ENCODE data around the gene HRCT1. TPM values are rescaled to one million over a fixed set of nuclear protein-coding genes. Genes with fewer than 3 reads are reported as not detected.

HRCT1 gene
- total RNA-seq, 1 experiment from 2014 or later: not detected

DNA sequence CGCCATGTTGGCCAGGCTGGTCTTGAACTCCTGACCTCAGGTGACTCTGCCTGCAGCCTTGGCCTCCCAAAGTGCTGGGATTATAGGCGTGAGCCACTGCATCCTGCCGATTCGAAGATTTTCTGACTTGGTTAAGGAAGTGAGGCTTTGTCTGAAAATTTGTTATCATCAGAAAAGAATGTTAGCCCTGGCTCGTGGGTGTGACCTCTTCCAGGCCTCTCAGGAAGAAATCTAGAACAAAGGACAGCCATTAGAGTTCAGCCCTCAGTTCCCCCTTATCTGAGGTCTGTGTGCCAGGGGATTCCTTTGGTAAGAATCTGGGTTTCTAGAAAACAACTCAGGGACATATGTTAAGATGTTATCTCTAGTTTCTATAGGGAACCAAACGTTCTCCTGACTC is 45.7 kb downstream of the HRCT1 start:
- DNase-seq (ENCODE audit: low spot score): no peak
- Histone ChIP-seq H3K9me3 (ENCODE audit: low read depth, low read length, poor library complexity, severe bottlenecking) (no peaks in the 10 kb centered on the region), H3K36me3 (ENCODE audit: insufficient read depth, low read length, poor library complexity, severe bottlenecking) (no peaks in the 10 kb centered on the region), H3K4me1 (ENCODE audit: insufficient read depth, low read length, poor library complexity, severe bottlenecking) (no peaks in the 10 kb centered on the region), H3K27me3 (replicated peaks; ENCODE audit: insufficient read depth, low read depth, low read length, poor library complexity) (peaks cover 21% of the 10 kb centered on the region), H3K27ac (ENCODE audit: low read depth, low read length, poor library complexity, severe bottlenecking) (no peak overlapping the region), H3K4me3 (ENCODE audit: low read depth, low read length, poor library complexity, severe bottlenecking) (no peak overlapping the region)
- BruUV-seq (replicated peaks): no TSS peak
- ChIA-PET CTCF (no interaction called here), POLR2A (ENCODE audit: low non-redundant PET) (no interaction called here)
- intact Hi-C loops (cut with micrococcal nuclease; ENCODE audit: unreplicated experiment): loop anchor here (5.0 kb wide), 1 partner anchor 216 kb away; the partner anchor contains the start of gene CCIN
- TF ChIP-seq EZH2 (IDR thresholded peaks at IDR 0.05; ENCODE audit: borderline replicate concordance, low read depth, low read length, poor library complexity, severe bottlenecking) (no peak), CTCF (conservative IDR thresholded peaks at IDR 0.05; ENCODE audit: low read depth, low read length) (no peak)

GRCh38 chr9:35952526-35953191 is 46.7 kb downstream of the HRCT1 start:
- no peak overlapping the region for H3K27ac ChIP-seq (ENCODE audit: low read depth, low read length, poor library complexity, severe bottlenecking)
- H3K4me3 ChIP-seq (ENCODE audit: low read depth, low read length, poor library complexity, severe bottlenecking): no peak overlapping the region
- no peaks in the 10 kb centered on the region for H3K36me3 ChIP-seq (ENCODE audit: insufficient read depth, low read length, poor library complexity, severe bottlenecking)
- BruUV-seq (replicated peaks): no TSS peak
- H3K4me1 ChIP-seq (ENCODE audit: insufficient read depth, low read length, poor library complexity, severe bottlenecking): no peaks in the 10 kb centered on the region
- CTCF ChIA-PET: interaction anchor here (0.5 to 0.8 kb wide), 3 partner anchors 11 to 213 kb away, joined by 3 to 9 read pairs (median 4); no protein-coding TSS in a partner anchor
- intact Hi-C loops (cut with micrococcal nuclease; ENCODE audit: unreplicated experiment): loop anchor here (5.0 kb wide), 1 partner anchor 215 kb away; the partner anchor contains the start of gene CCIN
- no peak for DNase-seq (ENCODE audit: low spot score)
- POLR2A ChIA-PET (ENCODE audit: low non-redundant PET): no interaction called here
- no peaks in the 10 kb centered on the region for H3K9me3 ChIP-seq (ENCODE audit: low read depth, low read length, poor library complexity, severe bottlenecking)
- peaks cover 24% of the 10 kb centered on the region for H3K27me3 ChIP-seq (replicated peaks; ENCODE audit: insufficient read depth, low read depth, low read length, poor library complexity)
- TF ChIP-seq EZH2 (IDR thresholded peaks at IDR 0.05; ENCODE audit: borderline replicate concordance, low read depth, low read length, poor library complexity, severe bottlenecking) (no peak), CTCF (conservative IDR thresholded peaks at IDR 0.05; ENCODE audit: low read depth, low read length) (no peak)

- Histone ChIP-seq H3K27me3 (replicated peaks; ENCODE audit: insufficient read depth, low read depth, low read length, poor library complexity) (peaks cover 25% of the 10 kb centered on the region), H3K27ac (ENCODE audit: low read depth, low read length, poor library complexity, severe bottlenecking) (no peak overlapping the region), H3K9me3 (ENCODE audit: low read depth, low read length, poor library complexity, severe bottlenecking) (no peaks in the 10 kb centered on the region), H3K4me1 (ENCODE audit: insufficient read depth, low read length, poor library complexity, severe bottlenecking) (no peaks in the 10 kb centered on the region), H3K36me3 (ENCODE audit: insufficient read depth, low read length, poor library complexity, severe bottlenecking) (no peaks in the 10 kb centered on the region), H3K4me3 (ENCODE audit: low read depth, low read length, poor library complexity, severe bottlenecking) (no peak overlapping the region)
- POLR2A ChIA-PET (ENCODE audit: low non-redundant PET): no interaction called here
- TF ChIP-seq CTCF (conservative IDR thresholded peaks at IDR 0.05; ENCODE audit: low read depth, low read length): peak; percentile 89
- TF ChIP-seq EZH2 (IDR thresholded peaks at IDR 0.05; ENCODE audit: borderline replicate concordance, low read depth, low read length, poor library complexity, severe bottlenecking): no peak
- BruUV-seq (replicated peaks): no TSS peak
- CTCF ChIA-PET: interaction anchor here (0.5 to 1.1 kb wide), 9 partner anchors 9 to 251 kb away, joined by 3 to 12 read pairs (median 4); no protein-coding TSS in a partner anchor
- intact Hi-C loops (cut with micrococcal nuclease; ENCODE audit: unreplicated experiment): loop anchor here (2.0 to 5.0 kb wide), 2 partner anchors 68 to 212 kb away; partner anchors contain the start of gene CCIN
- peak; percentile 77 for DNase-seq (ENCODE audit: low spot score)
Measured at GRCh38 chr9:35954942-35955546, 49.0 kb downstream of the HRCT1 start.
